ENCODE results near the gene GOLGA6A. TPM values are rescaled to one million over a fixed set of nuclear protein-coding genes. Genes with fewer than 3 reads are reported as not detected.
"Not testable (repeated sequence)": the region's sequence is repeated elsewhere in the genome, so short reads cannot be mapped to it uniquely, and the experiment has no call there.

The GOLGA6A gene
- total RNA-seq, 1 donor from 2014 or later: not detected

GRCh38 chr15:74121858-74122257 is 39.5 kb upstream of the GOLGA6A start:
- Mint-ChIP-seq H3K4me1 (ENCODE audit: unreplicated experiment) (no peaks in the 10 kb centered on the region), H3K36me3 (ENCODE audit: unreplicated experiment) (no peaks in the 10 kb centered on the region), H3K27ac (ENCODE audit: unreplicated experiment) (no peak overlapping the region), H3K4me3 (ENCODE audit: unreplicated experiment) (no peak overlapping the region), H3K27me3 (ENCODE audit: unreplicated experiment) (peaks cover 54% of the 10 kb centered on the region), H3K9me3 (ENCODE audit: unreplicated experiment) (no peaks in the 10 kb centered on the region)
- no peak for DNase-seq (ENCODE audit: extremely low spot score, unreplicated experiment)
- TF ChIP-seq CTCF (IDR thresholded peaks at IDR 0.05): no peak

- Mint-ChIP-seq H3K4me1 (ENCODE audit: unreplicated experiment) (no peaks in the 10 kb centered on the region), H3K27ac (ENCODE audit: unreplicated experiment) (no peak overlapping the region), H3K9me3 (ENCODE audit: unreplicated experiment) (no peaks in the 10 kb centered on the region), H3K27me3 (ENCODE audit: unreplicated experiment) (peaks cover 61% of the 10 kb centered on the region), H3K36me3 (ENCODE audit: unreplicated experiment) (no peaks in the 10 kb centered on the region), H3K4me3 (ENCODE audit: unreplicated experiment) (no peak overlapping the region)
- DNase-seq (ENCODE audit: extremely low spot score, unreplicated experiment): no peak
- TF ChIP-seq CTCF (IDR thresholded peaks at IDR 0.05): no peak
Measured at GRCh38 chr15:74121039-74121438, 38.7 kb upstream of the GOLGA6A start.

GRCh38 chr15:74120426-74120825 is 38.1 kb upstream of the GOLGA6A start:
- Mint-ChIP-seq H3K4me1 (ENCODE audit: unreplicated experiment) (no peaks in the 10 kb centered on the region), H3K27ac (ENCODE audit: unreplicated experiment) (no peak overlapping the region), H3K4me3 (ENCODE audit: unreplicated experiment) (no peak overlapping the region), H3K27me3 (ENCODE audit: unreplicated experiment) (peaks cover 60% of the 10 kb centered on the region), H3K9me3 (ENCODE audit: unreplicated experiment) (no peaks in the 10 kb centered on the region), H3K36me3 (ENCODE audit: unreplicated experiment) (no peaks in the 10 kb centered on the region)
- no peak for TF ChIP-seq CTCF (IDR thresholded peaks at IDR 0.05)
- DNase-seq (ENCODE audit: extremely low spot score, unreplicated experiment): no peak

- DNase-seq (ENCODE audit: extremely low spot score, unreplicated experiment): no peak
- TF ChIP-seq CTCF (IDR thresholded peaks at IDR 0.05): no peak
- Mint-ChIP-seq H3K36me3 (ENCODE audit: unreplicated experiment) (no peaks in the 10 kb centered on the region), H3K27ac (ENCODE audit: unreplicated experiment) (no peak overlapping the region), H3K27me3 (ENCODE audit: unreplicated experiment) (peaks cover 28% of the 10 kb centered on the region), H3K9me3 (ENCODE audit: unreplicated experiment) (no peaks in the 10 kb centered on the region), H3K4me1 (ENCODE audit: unreplicated experiment) (no peaks in the 10 kb centered on the region), H3K4me3 (ENCODE audit: unreplicated experiment) (no peak overlapping the region)
Measured at GRCh38 chr15:74109713-74110112, 27.4 kb upstream of the GOLGA6A start.

- not testable (repeated sequence) for H3K4me3 Mint-ChIP-seq (ENCODE audit: unreplicated experiment); H3K27ac Mint-ChIP-seq (ENCODE audit: unreplicated experiment); H3K4me1 Mint-ChIP-seq (ENCODE audit: unreplicated experiment); H3K36me3 Mint-ChIP-seq (ENCODE audit: unreplicated experiment); DNase-seq (ENCODE audit: extremely low spot score, unreplicated experiment); H3K9me3 Mint-ChIP-seq (ENCODE audit: unreplicated experiment)
- peak; percentile 18 for TF ChIP-seq CTCF (IDR thresholded peaks at IDR 0.05)
- peaks cover 19% of the 10 kb centered on the region for H3K27me3 Mint-ChIP-seq (ENCODE audit: unreplicated experiment)
Measured at GRCh38 chr15:74108611-74109010, 26.3 kb upstream of the GOLGA6A start.

Data from osteocyte (in vitro differentiated cells).